Fibroblast of mammary gland (primary cell): ENCODE measurements around the gene HMGB3.

Experiments
- DNase-seq: peaks from one replicate; pipeline ENCODE4 v3.0.0-alpha.2; 2010; ENCODE audit warnings: low read depth
- H3K4me3 ChIP-seq: 2 replicates; pipeline ENCODE4 v1.5.1; 2011; ENCODE audit warnings: low read depth, mild to moderate bottlenecking, low read length, moderate library complexity; ENCODE audit not compliant: control insufficient read depth
- TF ChIP-seq, protein P1 (sequence below): conservative IDR thresholded peaks from 2 replicates; pipeline ENCODE4 v1.5.1; 2011; ENCODE audit warnings: low read depth, low read length, inconsistent platforms; ENCODE audit not compliant: control insufficient read depth, insufficient read depth

HMGB3 gene

DNA sequence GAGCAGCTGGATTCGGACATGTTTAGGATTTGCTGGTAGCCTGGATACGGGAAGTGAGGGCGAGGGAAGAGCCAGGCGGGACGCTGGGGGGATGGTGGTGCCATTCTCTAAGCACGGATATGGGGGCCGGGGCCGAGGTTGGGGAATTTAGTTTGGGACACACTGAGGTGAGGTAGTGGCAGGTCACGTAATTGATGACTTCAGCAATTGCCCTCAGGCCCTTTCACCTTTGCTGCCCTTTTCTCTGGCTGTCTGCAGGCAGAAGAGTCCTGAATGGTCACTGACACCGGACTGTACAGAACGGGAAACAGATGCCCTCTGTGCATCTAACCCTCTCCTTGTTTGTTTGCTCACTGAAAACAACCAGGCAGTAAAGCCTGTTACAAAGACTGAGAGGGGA lies 16.9 kb upstream of the HMGB3 start:
- TF ChIP-seq, protein P1, sequence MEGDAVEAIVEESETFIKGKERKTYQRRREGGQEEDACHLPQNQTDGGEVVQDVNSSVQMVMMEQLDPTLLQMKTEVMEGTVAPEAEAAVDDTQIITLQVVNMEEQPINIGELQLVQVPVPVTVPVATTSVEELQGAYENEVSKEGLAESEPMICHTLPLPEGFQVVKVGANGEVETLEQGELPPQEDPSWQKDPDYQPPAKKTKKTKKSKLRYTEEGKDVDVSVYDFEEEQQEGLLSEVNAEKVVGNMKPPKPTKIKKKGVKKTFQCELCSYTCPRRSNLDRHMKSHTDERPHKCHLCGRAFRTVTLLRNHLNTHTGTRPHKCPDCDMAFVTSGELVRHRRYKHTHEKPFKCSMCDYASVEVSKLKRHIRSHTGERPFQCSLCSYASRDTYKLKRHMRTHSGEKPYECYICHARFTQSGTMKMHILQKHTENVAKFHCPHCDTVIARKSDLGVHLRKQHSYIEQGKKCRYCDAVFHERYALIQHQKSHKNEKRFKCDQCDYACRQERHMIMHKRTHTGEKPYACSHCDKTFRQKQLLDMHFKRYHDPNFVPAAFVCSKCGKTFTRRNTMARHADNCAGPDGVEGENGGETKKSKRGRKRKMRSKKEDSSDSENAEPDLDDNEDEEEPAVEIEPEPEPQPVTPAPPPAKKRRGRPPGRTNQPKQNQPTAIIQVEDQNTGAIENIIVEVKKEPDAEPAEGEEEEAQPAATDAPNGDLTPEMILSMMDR = no peak
- no peak for DNase-seq
- H3K4me3 ChIP-seq = no peak overlapping the region

DNA sequence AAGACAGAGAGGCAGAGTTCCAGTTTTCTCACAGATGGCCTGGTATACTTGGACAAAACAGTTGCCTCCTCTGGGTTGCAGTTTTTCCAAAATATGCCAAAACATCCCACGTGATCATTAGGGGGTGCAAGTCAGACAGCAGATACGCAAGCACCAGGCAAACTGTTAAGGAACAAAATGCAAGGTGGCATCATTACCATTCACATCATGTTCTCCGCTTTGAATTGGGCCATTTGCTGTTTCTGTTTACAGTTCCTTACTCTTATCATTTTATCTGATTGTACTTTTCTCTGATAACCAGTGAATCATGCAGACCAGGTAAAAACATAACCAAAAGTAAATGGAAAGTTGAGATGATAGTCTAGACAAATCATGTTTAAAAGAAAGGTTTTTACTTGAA lies 16.4 kb upstream of the HMGB3 start:
- TF ChIP-seq, protein P1 = no peak
- H3K4me3 ChIP-seq = no peak overlapping the region
- no peak for DNase-seq

GRCh38 chrX:150967786-150968185 lies 15.3 kb upstream of the HMGB3 start:
- no peak for DNase-seq
- H3K4me3 ChIP-seq = no peak overlapping the region
- TF ChIP-seq, protein P1 = no peak

- TF ChIP-seq, protein P1 = no peak
- DNase-seq = no peak
Observed at GRCh38 chrX:150968862-150969720, 14.0 kb upstream of the HMGB3 start.

DNA sequence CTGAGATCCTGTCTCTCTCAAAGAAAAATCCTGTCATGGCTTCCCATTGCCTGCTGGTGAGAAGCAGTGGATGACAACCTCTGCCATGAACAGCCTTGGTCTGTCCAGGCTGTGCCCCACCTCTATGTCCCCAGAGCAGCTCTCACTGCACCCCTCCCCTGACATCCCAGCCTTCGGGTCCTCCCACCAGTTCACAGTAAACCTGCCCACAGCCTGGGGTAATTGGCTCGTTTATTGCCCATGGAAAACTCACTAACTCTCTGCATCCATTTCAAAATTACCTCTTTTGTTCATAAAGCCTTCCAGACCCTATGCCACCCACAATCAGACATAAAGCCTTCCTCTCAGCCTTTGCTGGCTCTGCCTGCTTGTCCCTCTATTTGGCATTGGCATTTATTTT lies 10.7 kb upstream of the HMGB3 start:
- H3K4me3 ChIP-seq = no peak overlapping the region
- TF ChIP-seq, protein P1 = no peak
- no peak for DNase-seq

More at GRCh38 chrX:150968862-150969720, 14.0 kb upstream of the HMGB3 start:
- no peak overlapping the region for H3K4me3 ChIP-seq

DNA sequence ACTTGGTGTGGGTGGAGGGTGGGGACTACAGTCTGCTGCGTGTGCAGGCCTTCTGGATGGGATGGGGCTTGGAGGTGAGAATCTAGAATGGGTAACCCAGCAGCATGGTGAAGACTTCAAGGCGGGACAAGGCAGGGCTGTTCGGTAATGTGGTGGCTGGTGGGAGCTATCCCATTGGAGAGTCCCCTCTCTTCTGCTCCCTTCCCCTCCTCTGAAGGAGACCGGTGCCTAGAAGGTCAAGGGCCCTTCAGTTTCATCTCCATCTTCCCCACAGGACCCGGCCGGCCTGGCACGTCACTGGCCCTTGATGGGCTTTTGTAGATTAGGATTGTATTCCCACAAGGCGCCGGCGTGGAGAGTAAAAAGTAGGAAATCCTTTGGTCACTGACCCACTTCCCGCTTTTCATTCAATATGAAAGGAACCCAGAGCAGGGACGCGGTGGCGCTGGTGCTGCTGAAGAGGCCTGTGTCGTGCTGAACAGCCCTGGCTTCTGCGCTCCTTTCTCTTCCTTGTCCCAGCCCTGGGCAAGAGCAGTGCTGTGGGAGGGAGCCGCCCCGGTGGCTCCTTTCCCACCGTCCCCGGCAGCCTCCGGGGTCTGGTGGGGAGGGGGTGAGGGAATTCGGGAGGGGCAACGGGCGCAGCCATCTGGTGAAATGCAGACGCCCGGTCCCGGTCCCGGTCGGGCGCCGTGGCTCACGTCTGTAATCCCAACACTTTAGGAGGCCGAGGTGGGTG lies 7.3 kb upstream of the HMGB3 start:
- no peak for DNase-seq
- no peak overlapping the region for H3K4me3 ChIP-seq
- TF ChIP-seq, protein P1 = no peak
